ENCODE results near the gene MAK.

GRCh38 chr6:10719296-10719963 lies 118.9 kb downstream of the MAK start:
- no peak for TF ChIP-seq CTCF (IDR thresholded peaks at IDR 0.05)
- TF ChIP-seq ZFX (IDR thresholded peaks at IDR 0.05; ENCODE audit: borderline replicate concordance): no peak
